H1 (cell line): ENCODE data around the gene BAX.

ENCODE experiments used
- CTCF ChIP-seq, 3 experiments: IDR thresholded peaks; 1 replicate in 2 of 3; 2 replicates in 1 of 3; pipeline versions ENCODE4 v1.5.1 to v1.6.1; 2011; ENCODE audit warnings: low read length in 3 of 3, mild to moderate bottlenecking in 3 of 3, inconsistent platforms in 2 of 3, low read depth in 1 of 3, moderate library complexity in 1 of 3; ENCODE audit not compliant: insufficient read depth in 1 of 3; ENCODE audit errors: control extremely low read depth in 1 of 3
- HDAC2 ChIP-seq, 2 experiments: fragments of 300-600 bp in 1 of 2; sonication (generic) in 1 of 2; IDR thresholded peaks; 2 replicates each; pipeline ENCODE4 v1.6.1; 2011 to 2012; ENCODE audit warnings: low read depth in 2 of 2, low read length in 2 of 2, mild to moderate bottlenecking in 2 of 2, moderate library complexity in 2 of 2, borderline replicate concordance in 1 of 2, inconsistent platforms in 1 of 2
- KDM1A ChIP-seq: fragments of 200-600, 300-600 bp; sonication (generic); IDR thresholded peaks from 2 replicates; pipeline ENCODE4 v1.7.1; 2016; ENCODE audit warnings: mild to moderate bottlenecking, low read length, borderline replicate concordance
- POLR2A ChIP-seq, 2 experiments: IDR thresholded peaks; 1 replicate in 1 of 2; 2 replicates in 1 of 2; pipeline ENCODE4 v1.6.1; 2011; ENCODE audit warnings: low read depth in 2 of 2, low read length in 2 of 2, mild to moderate bottlenecking in 2 of 2; ENCODE audit errors: control extremely low read depth in 1 of 2
- RXRA ChIP-seq: IDR thresholded peaks from 2 replicates; pipeline ENCODE4 v1.6.1; 2011; ENCODE audit warnings: low read depth, mild to moderate bottlenecking, low read length, moderate library complexity; ENCODE audit not compliant: insufficient read depth

DNA sequence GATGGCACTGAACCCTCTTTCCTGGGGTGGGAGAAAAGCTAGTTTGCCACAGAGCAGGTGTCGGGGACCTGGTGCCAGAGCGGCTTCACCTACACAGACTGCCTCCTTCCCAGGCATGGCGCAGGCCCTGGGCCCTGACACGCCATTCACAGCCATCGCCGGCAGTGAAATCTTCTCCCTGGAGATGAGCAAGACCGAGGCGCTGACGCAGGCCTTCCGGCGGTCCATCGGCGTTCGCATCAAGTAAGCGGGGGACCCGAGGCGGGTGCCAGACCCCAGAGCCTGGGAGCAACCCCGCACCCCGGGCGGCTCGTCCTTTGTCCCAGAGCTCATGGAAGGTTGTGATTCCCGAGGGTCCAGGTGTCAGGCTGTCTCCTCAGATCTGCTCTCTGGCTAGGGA, 52.2 kb downstream of the BAX start:
- TF ChIP-seq CTCF (IDR thresholded peaks at IDR 0.05; ENCODE audit: control extremely low read depth in 1 of 3, insufficient read depth in 1 of 3, low read depth in 1 of 3, low read length in 3 of 3) = no peak
- no peak for TF ChIP-seq POLR2A (IDR thresholded peaks at IDR 0.05; ENCODE audit: control extremely low read depth in 1 of 2, low read depth in 2 of 2, low read length in 2 of 2)
- TF ChIP-seq RXRA = no peak
- no peak for TF ChIP-seq HDAC2 (IDR thresholded peaks at IDR 0.05; ENCODE audit: borderline replicate concordance in 1 of 2, low read depth in 2 of 2, low read length in 2 of 2)
- TF ChIP-seq KDM1A = no peak
